Measurements from ENCODE around the gene KCNJ6. TPM values are rescaled to one million over a fixed set of nuclear protein-coding genes. Genes with fewer than 3 reads are reported as not detected.

KCNJ6 gene
- total and polyA plus RNA-seq, 2 of the 8 experiments (the other 6 are each of a cell fraction or from before 2014, with no cell fraction given) = 0.51 to 1.2 TPM

DNA sequence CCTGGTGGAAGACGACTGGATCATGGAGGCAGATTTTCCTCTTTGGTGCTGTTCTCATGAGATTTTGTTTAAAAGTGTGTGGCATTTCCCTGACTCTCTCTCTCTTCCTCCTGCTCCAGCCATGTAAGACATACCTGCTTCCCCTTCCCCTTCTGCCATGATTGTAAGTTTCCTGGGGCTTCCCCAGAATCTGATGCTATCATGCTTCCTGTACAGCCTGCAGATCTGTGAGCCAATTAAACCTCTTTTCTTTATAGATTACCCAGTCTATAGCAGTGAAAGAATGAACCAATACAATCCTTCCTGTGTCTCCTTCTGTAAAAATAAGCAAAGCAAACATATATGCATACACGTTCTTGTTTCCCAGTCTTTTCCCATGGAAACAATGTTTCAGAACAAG, 276.5 kb downstream of the KCNJ6 start:
- no peaks in the 10 kb centered on the region for H3K23me2 ChIP-seq (ENCODE audit: low read depth, low read length)
- no peaks in the 10 kb centered on the region for H3K36me3 ChIP-seq (ENCODE audit: control insufficient read depth in 2 of 4, insufficient read depth in 4 of 4, low read length in 3 of 4)
- no peak overlapping the region for H2BK12ac ChIP-seq (ENCODE audit: low read depth, low read length)
- H4K8ac ChIP-seq (ENCODE audit: extremely low read depth, insufficient read depth, low read length) = no peak overlapping the region
- CTCF ChIA-PET (ENCODE audit: partially characterized antibody) = interaction anchor here (1.7 kb wide), 1 partner anchor 9 kb away, joined by 6 read pairs; no protein-coding TSS in a partner anchor
- FAIRE-seq (no peak), DNase-seq (ENCODE audit: low read depth in 1 of 2, low spot score in 2 of 2) (no peak)
- H3K79me1 ChIP-seq (ENCODE audit: low read depth, low read length) = no peaks in the 10 kb centered on the region
- H4K20me1 ChIP-seq (replicated peaks in 1 of 2; ENCODE audit: control insufficient read depth in 1 of 2, insufficient read depth in 2 of 2, low read length in 2 of 2) = no peaks in the 10 kb centered on the region
- 83% methylated on average over 2 of the region's 2 CpGs; no CpG with 5 or more reads in 1 of the 2 experiments for WGBS, 2 experiments (ENCODE audit: extremely low coverage in 1 of 2, insufficient coverage in 1 of 2, insufficient read length in 1 of 2, insufficient replicate concordance in 2 of 2, low coverage in 1 of 2, low lambda C conversion rate in 2 of 2, missing lambda C conversion rate in 1 of 2)
- no peak overlapping the region for H2AFZ ChIP-seq (ENCODE audit: low read length)
- H3K23ac ChIP-seq (ENCODE audit: insufficient read length) = no peak overlapping the region
- H3K56ac ChIP-seq (replicated peaks; ENCODE audit: insufficient read length, low read depth, low read length) = no peak overlapping the region
- H3K27me3 ChIP-seq (replicated peaks in 1 of 4; ENCODE audit: control insufficient read depth in 3 of 4, extremely low read depth in 1 of 4, insufficient read depth in 3 of 4, low read length in 3 of 4) = no peaks in the 10 kb centered on the region
- no peak overlapping the region for H3K4ac ChIP-seq (replicated peaks; ENCODE audit: insufficient read length, low read depth, low read length)
- no peak overlapping the region for H4K5ac ChIP-seq (ENCODE audit: insufficient read length, low read depth, low read length)
- H2BK5ac ChIP-seq (ENCODE audit: low read depth, low read length) = no peak overlapping the region
- no peaks in the 10 kb centered on the region for H3K9me3 ChIP-seq (ENCODE audit: insufficient read depth in 2 of 2, low read depth in 1 of 2, low read length in 1 of 2)
- H3K79me2 ChIP-seq (ENCODE audit: control insufficient read depth in 1 of 2, insufficient read depth in 2 of 2, low read length in 2 of 2) = no peaks in the 10 kb centered on the region
- POLR2A ChIA-PET (ENCODE audit: partially characterized antibody) = no interaction called here
- no peak overlapping the region for H4K91ac ChIP-seq (replicated peaks; ENCODE audit: insufficient read length, low read length)
- H3K9ac ChIP-seq (replicated peaks in 1 of 4; ENCODE audit: extremely low read depth in 1 of 4, low read depth in 3 of 4, low read length in 3 of 4) = no peak overlapping the region
- H2BK20ac ChIP-seq (ENCODE audit: low read length) = no peak overlapping the region; the same call in 1 of the 2 replicates
- no peak overlapping the region for H3K27ac ChIP-seq (ENCODE audit: low read depth, low read length)
- no peak overlapping the region for H3K4me2 ChIP-seq (ENCODE audit: insufficient read depth in 1 of 2, low read depth in 2 of 2, low read length in 2 of 2)
- H2AK5ac ChIP-seq (ENCODE audit: low read depth, low read length) = no peak overlapping the region
- H3K14ac ChIP-seq (ENCODE audit: insufficient read length) = no peak overlapping the region
- TF ChIP-seq BACH1 (IDR thresholded peaks at IDR 0.05; ENCODE audit: low read length) = no peak
- no peak overlapping the region for H2BK120ac ChIP-seq (replicated peaks; ENCODE audit: low read depth, low read length)
- H3K18ac ChIP-seq (ENCODE audit: extremely low read depth, low read length) = no peak overlapping the region
- peaks cover 0 to 4% (median 2%) of the 10 kb centered on the region in 4 experiments; a peak in 2 of 7 replicates for H3K4me1 ChIP-seq (replicated peaks in 1 of 4; ENCODE audit: control insufficient read depth in 3 of 4, insufficient read depth in 4 of 4, low read length in 3 of 4)
- H2BK15ac ChIP-seq (ENCODE audit: low read length) = no peak overlapping the region
- no peak overlapping the region for H3K4me3 ChIP-seq (ENCODE audit: extremely low read depth in 1 of 4, insufficient read depth in 2 of 4, low read depth in 3 of 4, low read length in 4 of 4)
